Measurements from ENCODE around the gene PFKFB3.

Gene PFKFB3

GRCh38 chr10:6254201-6254600 lies 51.5 kb downstream of the PFKFB3 start:
- H3K27ac ChIP-seq: no peak overlapping the region

GRCh38 chr10:6255548-6256061 lies 52.9 kb downstream of the PFKFB3 start:
- no peak for TF ChIP-seq CTCF (conservative IDR thresholded peaks at IDR 0.05; ENCODE audit: low read depth)
- CTCF ChIA-PET: interaction anchor here (0.6 kb wide), 1 partner anchor 17 kb away, joined by 4 read pairs; no protein-coding TSS in a partner anchor
- POLR2A ChIA-PET (ENCODE audit: low non-redundant PET): no interaction called here
- no peak overlapping the region for H3K27ac ChIP-seq
- DNase-seq (ENCODE audit: low spot score): no peak

More at GRCh38 chr10:6254201-6254600, 51.5 kb downstream of the PFKFB3 start:
- no peak for DNase-seq (ENCODE audit: low spot score)
- TF ChIP-seq CTCF (conservative IDR thresholded peaks at IDR 0.05; ENCODE audit: low read depth): no peak
- POLR2A ChIA-PET (ENCODE audit: low non-redundant PET): interaction anchor here (0.7 kb wide), 1 partner anchor 484 kb away, joined by 7 read pairs; no protein-coding TSS in a partner anchor
- CTCF ChIA-PET: interaction anchor here (0.6 kb wide), 1 partner anchor 30 kb away, joined by 4 read pairs; no protein-coding TSS in a partner anchor

GRCh38 chr10:6256439-6256838 lies 53.7 kb downstream of the PFKFB3 start:
- no peak for DNase-seq (ENCODE audit: low spot score)
- H3K27ac ChIP-seq: no peak overlapping the region
- ChIA-PET CTCF (interaction anchor here (0.5 to 0.7 kb wide), 3 partner anchors 9 to 93 kb away, joined by 3 to 4 read pairs (median 3); no protein-coding TSS in a partner anchor), POLR2A (ENCODE audit: low non-redundant PET) (no interaction called here)
- TF ChIP-seq CTCF (conservative IDR thresholded peaks at IDR 0.05; ENCODE audit: low read depth): no peak

GRCh38 chr10:6259153-6259552 lies 56.4 kb downstream of the PFKFB3 start:
- DNase-seq (ENCODE audit: low spot score): no peak
- no peak overlapping the region for H3K27ac ChIP-seq
- POLR2A ChIA-PET (ENCODE audit: low non-redundant PET): no interaction called here
- CTCF ChIA-PET: no interaction called here
- no peak for TF ChIP-seq CTCF (conservative IDR thresholded peaks at IDR 0.05; ENCODE audit: low read depth)

- ChIA-PET POLR2A (ENCODE audit: low non-redundant PET) (no interaction called here), CTCF (no interaction called here)
- no peak for TF ChIP-seq CTCF (conservative IDR thresholded peaks at IDR 0.05; ENCODE audit: low read depth)
Observed at GRCh38 chr10:6260843-6261242, 58.1 kb downstream of the PFKFB3 start.

GRCh38 chr10:6267941-6268340 lies 65.2 kb downstream of the PFKFB3 start:
- H3K27ac ChIP-seq: no peak overlapping the region
- ChIA-PET CTCF (interaction anchor here (0.7 kb wide), 1 partner anchor 56 kb away, joined by 3 read pairs; no protein-coding TSS in a partner anchor), POLR2A (ENCODE audit: low non-redundant PET) (no interaction called here)
- no peak for DNase-seq (ENCODE audit: low spot score)
- no peak for TF ChIP-seq CTCF (conservative IDR thresholded peaks at IDR 0.05; ENCODE audit: low read depth)

More at GRCh38 chr10:6260843-6261242, 58.1 kb downstream of the PFKFB3 start:
- DNase-seq (ENCODE audit: low spot score): no peak
- H3K27ac ChIP-seq: no peak overlapping the region
